GM12878 (cell line): ENCODE results near the gene OR1F1. TPM values are rescaled to one million over a fixed set of nuclear protein-coding genes. Genes with fewer than 3 reads are reported as not detected.
A peak's percentile ranks its signal among the peaks of the same experiment; 100 is the strongest.

Source experiments
- ATAC-seq: fragments of 200-7000 bp; cut with Tn5 transposase; 3 replicates; pipeline ENCODE4 v1.9.1; 2020; ENCODE audit warnings: mild to moderate bottlenecking, moderate library complexity
- BruUV-seq: library from RNA; stranded (reverse); fragments of 400-500 nt; replicated peaks from 2 replicates; lab custom pipeline; 2021; lab: Mats Ljungman, UMichigan
- CTCF ChIA-PET: fragments of 300-600 bp; sonication (Branson Sonifier 250); formaldehyde crosslinking; extraction: SDS; loops from one replicate; lab custom pipeline; 2021; ENCODE audit warnings: inconsistent platforms; lab: Yijun Ruan, JAX
- POLR2A ChIA-PET: fragments of 350-600 bp; formaldehyde crosslinking; extraction: SDS; loops from one replicate; lab custom pipeline; 2021; ENCODE audit warnings: inconsistent platforms; lab: Charles Lee
- RAD21 ChIA-PET: fragments of 300-600 bp; sonication (Branson Sonifier 250); formaldehyde crosslinking; loops from one replicate; lab custom pipeline; 2023; ENCODE audit warnings: antibody characterized with exemption; ENCODE audit not compliant: unreplicated experiment; lab: Charles Lee
- SMC1A ChIA-PET: fragments of 300-600 bp; sonication (Branson Sonifier 250); formaldehyde crosslinking; loops from one replicate; lab custom pipeline; 2023; ENCODE audit not compliant: unreplicated experiment, uncharacterized antibody; lab: Charles Lee
- DNase-seq: peaks from one replicate; pipeline ENCODE4 v3.0.0-alpha.2; 2011; ENCODE audit warnings: low read depth, low spot score
- FAIRE-seq: peaks from 3 replicates; lab custom pipeline; 2011; peaks lifted over from hg19 to GRCh38; lab: Jason Lieb, UNC
- H2AFZ ChIP-seq: 2 replicates; pipeline ENCODE4 v1.6.0; 2011; ENCODE audit warnings: low read depth, low read length, control low read depth; ENCODE audit not compliant: control insufficient read depth
- H3K27ac ChIP-seq: 2 replicates; pipeline ENCODE4 v1.5.1; 2011; ENCODE audit warnings: control low read depth; ENCODE audit not compliant: control insufficient read depth, insufficient read depth
- H3K27me3 ChIP-seq, 2 experiments: replicated peaks in 1 of 2; 2 replicates each; pipeline versions ENCODE4 v1.6.0 to v1.6.1; 2011; ENCODE audit warnings: low read length in 1 of 2; ENCODE audit not compliant: control insufficient read depth in 2 of 2, insufficient read depth in 2 of 2
- H3K36me3 ChIP-seq, 2 experiments: 2 replicates each; pipeline ENCODE4 v1.5.1; 2011; ENCODE audit warnings: low read length in 1 of 2; ENCODE audit not compliant: control insufficient read depth in 2 of 2, insufficient read depth in 2 of 2
- H3K4me1 ChIP-seq: 2 replicates; pipeline ENCODE4 v1.6.1; 2011; ENCODE audit warnings: mild to moderate bottlenecking, low read length, moderate library complexity, mixed read lengths; ENCODE audit not compliant: control insufficient read depth, insufficient read depth
- H3K4me2 ChIP-seq: 2 replicates; pipeline ENCODE4 v1.6.0; 2011; ENCODE audit warnings: control low read depth; ENCODE audit not compliant: control insufficient read depth, insufficient read depth
- H3K4me3 ChIP-seq: fragments of 200-600 bp; sonication (generic); 2 replicates; pipeline ENCODE4 v1.5.1; 2016
- H3K79me2 ChIP-seq: 2 replicates; pipeline ENCODE4 v1.6.0; 2011; ENCODE audit warnings: low read length; ENCODE audit not compliant: control insufficient read depth, insufficient read depth
- H3K9ac ChIP-seq: 2 replicates; pipeline ENCODE4 v1.8.0; 2011; ENCODE audit warnings: low read length, control low read depth, mixed read lengths; ENCODE audit not compliant: control insufficient read depth, insufficient read depth
- H3K9me3 ChIP-seq: replicated peaks from 3 replicates; pipeline ENCODE4 v1.5.1; 2011; ENCODE audit warnings: mild to moderate bottlenecking, low read length; ENCODE audit not compliant: control insufficient read depth, insufficient read depth
- H4K20me1 ChIP-seq: 2 replicates; pipeline ENCODE4 v1.6.0; 2011; ENCODE audit not compliant: control insufficient read depth, insufficient read depth
- CREM ChIP-seq: IDR thresholded peaks from 2 replicates; pipeline ENCODE4 v1.6.1; 2014; ENCODE audit warnings: antibody characterized with exemption, low read depth
- EED ChIP-seq: sonication (generic); IDR thresholded peaks from 2 replicates; pipeline ENCODE4 v1.6.1; 2016; ENCODE audit warnings: antibody characterized with exemption, low read depth
- FOXK2 ChIP-seq: fragments of 450-650 bp; IDR thresholded peaks from 2 replicates; pipeline ENCODE4 v1.6.1; 2017; ENCODE audit warnings: mild to moderate bottlenecking, moderate library complexity
- RUNX3 ChIP-seq: IDR thresholded peaks from 2 replicates; pipeline ENCODE4 v1.6.1; 2012; ENCODE audit warnings: low read length, inconsistent platforms
- SREBF2 ChIP-seq: IDR thresholded peaks from 2 replicates; pipeline ENCODE4 v1.6.1; 2012; ENCODE audit warnings: mild to moderate bottlenecking, low read length
- SRF ChIP-seq, 2 experiments: IDR thresholded peaks; 2 replicates each; pipeline ENCODE4 v1.6.1; 2011; ENCODE audit warnings: low read depth in 2 of 2, low read length in 2 of 2, mild to moderate bottlenecking in 1 of 2, moderate library complexity in 1 of 2
- SUZ12 ChIP-seq: fragments of 200-600 bp; sonication (generic); IDR thresholded peaks from one replicate; pipeline ENCODE4 v1.6.1; 2018; ENCODE audit warnings: antibody characterized with exemption, mild to moderate bottlenecking; ENCODE audit not compliant: unreplicated experiment
- TARDBP ChIP-seq: IDR thresholded peaks from 2 replicates; pipeline ENCODE4 v1.6.1; 2016; ENCODE audit warnings: borderline replicate concordance
- ZNF24 ChIP-seq: fragments of 450-650 bp; IDR thresholded peaks from 2 replicates; pipeline ENCODE4 v1.6.1; 2017; ENCODE audit warnings: antibody characterized with exemption, mild to moderate bottlenecking
- WGBS: methylation state at CpG from one replicate; pipeline ENCODE4 v1.1.6; 2016; ENCODE audit warnings: low lambda C conversion rate; ENCODE audit not compliant: insufficient replicate concordance, insufficient coverage; ENCODE audit errors: missing lambda C conversion rate; 5-methylcytosine and 5-hydroxymethylcytosine counted together
- in situ Hi-C: fragments of 300-500 bp; cut with MboI; formaldehyde crosslinking; loops from 9 replicates; pipeline ENCODE4 v1.14.3; 2018; ENCODE audit warnings: mixed read lengths
- intact Hi-C: fragments of 100-400 bp; cut with micrococcal nuclease; formaldehyde crosslinking; loops from one replicate; pipeline ENCODE4 v1.14.2; 2022; ENCODE audit not compliant: unreplicated experiment
- polyA plus RNA-seq, 11 experiments: library from polyadenylated mRNA; depleted of rRNA in 4 of 11; unstranded in 6 of 11; stranded (reverse) in 5 of 11; fragments of >200 nt; fragmentation: Nextera tagmentation in 4 of 11; fragmentation: Illumina TruSeq in 1 of 11; extraction: Ambion mirVana in 4 of 11; extraction: Trizol in 1 of 11; gene quantifications; 1 replicate in 1 of 11; 2 replicates in 10 of 11; pipeline versions ENCODE4 v1.2.1 to v1.2.3, GENCODE V29; 2011 to 2016; ENCODE audit warnings: inconsistent platforms in 2 of 11, missing spikeins in 2 of 11, low read depth in 1 of 11
- total RNA-seq, 4 experiments: library from RNA; depleted of rRNA in 3 of 4; stranded (reverse); fragments of >200 nt in 3 of 4; fragmentation: Illumina TruSeq in 1 of 4; extraction: Trizol in 1 of 4; gene quantifications; 2 replicates each; pipeline versions ENCODE4 v1.2.1 to v1.2.3, GENCODE V29; 2013 to 2021
- TF ChIP-seq, protein P1 (sequence below): fragments of 450-650 bp; IDR thresholded peaks from 2 replicates; pipeline ENCODE4 v1.6.1; 2016; ENCODE audit warnings: mild to moderate bottlenecking
- TF ChIP-seq, protein P2 (sequence below): IDR thresholded peaks from 2 replicates; pipeline ENCODE4 v1.6.1; 2011; ENCODE audit warnings: low read depth, mild to moderate bottlenecking, low read length, moderate library complexity, borderline replicate concordance; ENCODE audit errors: extremely low read depth

OR1F1 gene
- total and polyA plus RNA-seq, 10 of the 15 experiments (the other 5 are each of a cell fraction or from before 2014, with no cell fraction given) = 0.10 to 0.14 (median 0.12) TPM; not detected in 7

DNA sequence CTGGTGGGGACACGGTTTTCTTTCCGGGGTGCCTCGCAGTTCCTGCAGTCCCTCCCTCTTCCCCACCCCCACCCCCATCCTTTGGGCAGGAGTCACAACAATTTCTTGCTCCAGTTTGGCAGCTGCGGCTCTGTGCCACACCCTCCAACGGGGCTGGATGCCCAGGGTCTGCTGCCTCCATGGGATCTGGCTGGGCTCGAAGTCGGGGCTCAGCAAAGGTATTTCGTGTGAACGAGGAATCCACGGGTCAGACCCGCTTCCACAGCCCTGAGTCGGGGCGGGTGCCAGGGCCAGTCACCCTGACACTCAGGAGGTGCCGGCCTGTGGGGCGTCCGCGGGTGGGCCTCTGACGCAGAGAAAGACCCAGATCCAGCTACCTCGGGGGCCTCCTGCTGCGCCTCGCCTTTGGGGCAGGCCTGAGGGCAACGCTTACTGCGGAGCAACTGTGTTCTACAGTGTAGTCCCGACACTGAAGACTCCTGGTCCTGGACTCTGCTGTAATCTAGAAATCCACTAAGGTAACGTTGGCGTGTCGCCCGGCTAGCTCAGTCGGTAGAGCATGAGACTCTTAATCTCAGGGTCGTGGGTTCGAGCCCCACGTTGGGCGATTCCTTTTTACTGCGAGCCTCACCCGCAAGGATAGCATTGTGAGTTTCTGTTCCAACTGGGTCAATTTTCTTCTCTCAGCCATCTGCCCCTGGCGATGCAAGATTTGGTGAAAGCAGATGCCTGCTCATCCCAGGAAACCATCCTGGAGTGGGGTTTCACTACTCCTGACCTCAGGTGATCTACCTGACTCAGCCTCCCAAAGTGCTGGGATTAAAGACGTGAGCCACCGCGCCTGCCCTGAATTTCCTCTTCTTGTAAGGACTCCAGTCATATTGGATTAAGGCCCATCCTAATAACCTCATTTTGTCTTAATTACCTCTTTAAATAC lies 12.6 kb upstream of the OR1F1 start:
- ChIA-PET CTCF (interaction anchor here (1.2 to 1.7 kb wide), 4 partner anchors 8 to 325 kb away, joined by 3 to 15 read pairs (median 4); no protein-coding TSS in a partner anchor), SMC1A (no interaction called here), RAD21 (no interaction called here), POLR2A (interaction anchor here (1.6 kb wide), 1 partner anchor 40 kb away, joined by 3 read pairs; the partner anchor contains the start of gene ZNF213)
- Histone ChIP-seq H3K4me3 (peak overlapping the region; percentile 22; the same call in 1 of the 2 replicates), H4K20me1 (no peaks in the 10 kb centered on the region), H3K4me1 (peaks cover 32% of the 10 kb centered on the region), H3K27me3 (no peaks in the 10 kb centered on the region; a peak in 1 of 4 replicates), H2AFZ (no peak overlapping the region), H3K27ac (no peak overlapping the region), H3K4me2 (peak overlapping the region; percentile 92), H3K9me3 (no peaks in the 10 kb centered on the region), H3K79me2 (no peaks in the 10 kb centered on the region), H3K36me3 (no peaks in the 10 kb centered on the region), H3K9ac (no peak overlapping the region)
- in situ Hi-C loops (no loop called here), intact Hi-C loops (no loop called here)
- FAIRE-seq = no peak
- WGBS = 10% methylated on average over 36 of the region's 39 CpGs
- peak; percentile 18 for ATAC-seq
- TF ChIP-seq, protein P1, sequence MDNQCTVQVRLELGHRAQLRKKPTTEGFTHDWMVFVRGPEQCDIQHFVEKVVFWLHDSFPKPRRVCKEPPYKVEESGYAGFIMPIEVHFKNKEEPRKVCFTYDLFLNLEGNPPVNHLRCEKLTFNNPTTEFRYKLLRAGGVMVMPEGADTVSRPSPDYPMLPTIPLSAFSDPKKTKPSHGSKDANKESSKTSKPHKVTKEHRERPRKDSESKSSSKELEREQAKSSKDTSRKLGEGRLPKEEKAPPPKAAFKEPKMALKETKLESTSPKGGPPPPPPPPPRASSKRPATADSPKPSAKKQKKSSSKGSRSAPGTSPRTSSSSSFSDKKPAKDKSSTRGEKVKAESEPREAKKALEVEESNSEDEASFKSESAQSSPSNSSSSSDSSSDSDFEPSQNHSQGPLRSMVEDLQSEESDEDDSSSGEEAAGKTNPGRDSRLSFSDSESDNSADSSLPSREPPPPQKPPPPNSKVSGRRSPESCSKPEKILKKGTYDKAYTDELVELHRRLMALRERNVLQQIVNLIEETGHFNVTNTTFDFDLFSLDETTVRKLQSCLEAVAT = no peak
- TF ChIP-seq ZNF24 (peak; percentile 88), SUZ12 (peak; percentile 38), FOXK2 (no peak), TARDBP (0 out of 2 replicates have a peak, but pooled peaks have one; percentile 71), CREM (no peak), SREBF2 (peak; percentile 72), RUNX3 (no peak), EED (no peak), SRF (IDR thresholded peaks at IDR 0.05; ENCODE audit: low read depth in 2 of 2, low read length in 2 of 2) (no peak)
- TF ChIP-seq, protein P2, sequence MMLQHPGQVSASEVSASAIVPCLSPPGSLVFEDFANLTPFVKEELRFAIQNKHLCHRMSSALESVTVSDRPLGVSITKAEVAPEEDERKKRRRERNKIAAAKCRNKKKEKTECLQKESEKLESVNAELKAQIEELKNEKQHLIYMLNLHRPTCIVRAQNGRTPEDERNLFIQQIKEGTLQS = no peak
- BruUV-seq = no TSS peak
- DNase-seq = no peak
